Aorta (tissue), 5 donors: ENCODE data around the gene PICK1. TPM values are rescaled to one million over a fixed set of nuclear protein-coding genes. Genes with fewer than 3 reads are reported as not detected.

Source experiments
- ATAC-seq: fragments of 200-7000 bp; cut with Tn5 transposase; one replicate; pipeline ENCODE4 v1.9.1; 2022; ENCODE audit warnings: moderate library complexity; ENCODE audit not compliant: low FRiP score
- DNase-seq, 2 donors: peaks; one replicate each; pipeline ENCODE4 v3.0.0-alpha.2; 2020
- H3K27ac ChIP-seq, 2 donors: one replicate each; pipeline ENCODE4 v1.5.1; 2013; ENCODE audit warnings: low read length in 2 of 2, mild to moderate bottlenecking in 2 of 2, moderate library complexity in 2 of 2, control low read depth in 1 of 2, inconsistent platforms in 1 of 2, low read depth in 1 of 2
- H3K27me3 ChIP-seq, 2 donors: one replicate each; pipeline ENCODE4 v1.6.1; 2013; ENCODE audit warnings: control low read depth in 1 of 2, low read length in 1 of 2, mild to moderate bottlenecking in 1 of 2, moderate library complexity in 1 of 2; ENCODE audit not compliant: insufficient read depth in 2 of 2, control insufficient read depth in 1 of 2
- H3K36me3 ChIP-seq, 2 donors: one replicate each; pipeline ENCODE4 v1.6.1; 2013; ENCODE audit warnings: control low read depth in 1 of 2, low read length in 1 of 2, mild to moderate bottlenecking in 1 of 2; ENCODE audit not compliant: insufficient read depth in 2 of 2, control insufficient read depth in 1 of 2
- H3K4me1 ChIP-seq, 2 donors: one replicate each; pipeline ENCODE4 v1.6.1; 2013; ENCODE audit warnings: low read length in 2 of 2, control low read depth in 1 of 2, mild to moderate bottlenecking in 1 of 2, moderate library complexity in 1 of 2; ENCODE audit not compliant: insufficient read depth in 2 of 2, control insufficient read depth in 1 of 2
- H3K4me3 ChIP-seq, 2 donors: one replicate each; pipeline ENCODE4 v1.5.1; 2013; ENCODE audit warnings: low read length in 2 of 2, control low read depth in 1 of 2, mild to moderate bottlenecking in 1 of 2
- H3K9me3 ChIP-seq: one replicate; pipeline ENCODE4 v1.6.1; 2013; ENCODE audit warnings: mild to moderate bottlenecking, low read length; ENCODE audit not compliant: control insufficient read depth
- WGBS, 2 donors: extraction: QIAGEN DNeasy Blood & Tissue Kit; methylation state at CpG; one replicate each; pipeline ENCODE4 v1.1.7; 2013; 5-methylcytosine and 5-hydroxymethylcytosine counted together
- intact Hi-C, 2 donors: fragments of 100-400 bp; cut with DNase I; formaldehyde crosslinking; loops; one replicate each; pipeline versions ENCODE4 v1.14.2 to v1.15.0; 2022
- polyA plus RNA-seq, 2 donors: library from polyadenylated mRNA; stranded (reverse); fragments of 200-250 nt; gene quantifications; one replicate each; pipeline ENCODE4 v1.2.3, GENCODE V29; 2013
- total RNA-seq, 2 donors: library from RNA; stranded (reverse); fragmentation: NEBNext Ultra II Directional; extraction: Animal tissue kit (Norgen Biotek cat#: 25700); gene quantifications; one replicate each; pipeline ENCODE4 v1.2.1, GENCODE V29; 2021
- donor health status: healthy with polysubstance abuse.
- donor health status: Bipolar disorder and iron deficiency.
- donor health status: DM: no; HTN: no; CAD: no.
- donor health status: DM: no; HTN: no; CAD: no.
- donor health status: DM: yes; HTN: yes; CAD: no.

Gene PICK1
- total and polyA plus RNA-seq, 4 donors = 9.5 to 46.2 (median 25.7) TPM

GRCh38 chr22:38103641-38104040 is 46.4 kb downstream of the PICK1 start:
- Histone ChIP-seq H3K4me1 (no peaks in the 10 kb centered on the region), H3K27ac (no peak overlapping the region), H3K27me3 (no peaks in the 10 kb centered on the region), H3K36me3 (no peaks in the 10 kb centered on the region), H3K9me3 (no peaks in the 10 kb centered on the region), H3K4me3 (no peak overlapping the region)
- intact Hi-C loops = no loop called here
- 62 to 71% methylated on average over 8 of the region's 8 CpGs for WGBS, 2 donors
- no peak for DNase-seq
- no peak for ATAC-seq

GRCh38 chr22:38104084-38104483 is 46.9 kb downstream of the PICK1 start:
- intact Hi-C loops = no loop called here
- H3K4me3 ChIP-seq = no peak overlapping the region
- H3K4me1 ChIP-seq = no peaks in the 10 kb centered on the region
- ATAC-seq (no peak), DNase-seq (peak in 1 of 2 donors; percentile 26)
- WGBS, 2 donors = 82 to 85% methylated on average over 6 of the region's 6 CpGs
- H3K27me3 ChIP-seq = no peaks in the 10 kb centered on the region
- no peaks in the 10 kb centered on the region for H3K9me3 ChIP-seq
- no peaks in the 10 kb centered on the region for H3K36me3 ChIP-seq
- no peak overlapping the region for H3K27ac ChIP-seq

GRCh38 chr22:38106814-38107578 is 49.8 kb downstream of the PICK1 start:
- no peaks in the 10 kb centered on the region for H3K27me3 ChIP-seq
- H3K4me1 ChIP-seq = no peaks in the 10 kb centered on the region
- no peaks in the 10 kb centered on the region for H3K36me3 ChIP-seq
- 76 to 80% methylated on average over 17 of the region's 17 CpGs for WGBS, 2 donors
- ATAC-seq = no peak
- H3K9me3 ChIP-seq = no peaks in the 10 kb centered on the region
- no peak overlapping the region for H3K27ac ChIP-seq
- H3K4me3 ChIP-seq = no peak overlapping the region
- DNase-seq = peak; percentile 29 to 71
- intact Hi-C loops = no loop called here

GRCh38 chr22:38107692-38108515 is 50.7 kb downstream of the PICK1 start:
- intact Hi-C loops = no loop called here
- DNase-seq (peak; percentile 49 to 72), ATAC-seq (no peak)
- Histone ChIP-seq H3K27me3 (no peaks in the 10 kb centered on the region), H3K9me3 (no peaks in the 10 kb centered on the region), H3K4me1 (no peaks in the 10 kb centered on the region), H3K27ac (no peak overlapping the region), H3K36me3 (no peaks in the 10 kb centered on the region), H3K4me3 (no peak overlapping the region)
- WGBS, 2 donors = 50 to 55% methylated on average over 17 of the region's 17 CpGs

GRCh38 chr22:38108561-38109319 is 51.5 kb downstream of the PICK1 start:
- Histone ChIP-seq H3K4me1 (no peaks in the 10 kb centered on the region), H3K27ac (no peak overlapping the region), H3K9me3 (no peaks in the 10 kb centered on the region), H3K27me3 (no peaks in the 10 kb centered on the region), H3K4me3 (no peak overlapping the region), H3K36me3 (no peaks in the 10 kb centered on the region)
- WGBS, 2 donors = 89 to 91% methylated on average over 15 of the region's 15 CpGs
- ATAC-seq (no peak), DNase-seq (peak; percentile 38 to 49)
- intact Hi-C loops = no loop called here

- no peak overlapping the region for H3K27ac ChIP-seq
- no peaks in the 10 kb centered on the region for H3K9me3 ChIP-seq
- no peaks in the 10 kb centered on the region for H3K4me1 ChIP-seq
- H3K36me3 ChIP-seq = no peaks in the 10 kb centered on the region
- H3K4me3 ChIP-seq = no peak overlapping the region
- H3K27me3 ChIP-seq = no peaks in the 10 kb centered on the region
- intact Hi-C loops = loop anchor here in 1 of 2 donors (5.0 kb wide), 1 partner anchor 73 kb away; the partner anchor contains the start of gene PLA2G6
- DNase-seq (peak; percentile 46 to 69), ATAC-seq (no peak)
- 73 to 84% methylated on average over 19 to 22 of the region's 22 CpGs for WGBS, 2 donors
These were observed 52.3 kb downstream of the PICK1 start for GRCh38 chr22:38109371-38110001.

GRCh38 chr22:38110008-38110862 is 53.0 kb downstream of the PICK1 start, which contains the start of gene BAIAP2L2:
Gene BAIAP2L2, minus strand, starts transcription at chr22:38110684. Its CDS starts 159 bp downstream, at chr22:38110525.
- Histone ChIP-seq H3K36me3 (no peaks in the 10 kb centered on the region), H3K9me3 (no peaks in the 10 kb centered on the region), H3K4me1 (no peaks in the 10 kb centered on the region), H3K4me3 (no peak within 1 kb of the TSS), H3K27ac (no peak within 1 kb of the TSS), H3K27me3 (no peaks in the 10 kb centered on the region)
- ATAC-seq (no peak), DNase-seq (peak in 1 of 2 donors; percentile 71)
- intact Hi-C loops = loop anchor here in 1 of 2 donors (5.0 kb wide), 1 partner anchor 72 kb away; the partner anchor contains the start of gene PLA2G6
- 83 to 90% methylated on average over 19 of the region's 19 CpGs for WGBS, 2 donors
